HepG2 (cell line): Measurements from ENCODE around the gene CLDN10. TPM values are rescaled to one million over a fixed set of nuclear protein-coding genes. Genes with fewer than 3 reads are reported as not detected.

Source experiments
- ATAC-seq: fragments of 200-7000 bp; cut with Tn5 transposase; 3 replicates; pipeline ENCODE4 v1.9.1; 2020; ENCODE audit warnings: mild to moderate bottlenecking, moderate library complexity
- BruUV-seq: library from RNA; stranded (reverse); fragments of 400-500 nt; replicated peaks from 2 replicates; lab custom pipeline; 2021; lab: Mats Ljungman, UMichigan
- CTCF ChIA-PET: fragments of 300-600 bp; formaldehyde crosslinking; extraction: SDS; loops from one replicate; lab custom pipeline; 2021; ENCODE audit warnings: low total read pairs, inconsistent platforms, low intra/inter-chr PET ratio; lab: Yijun Ruan, JAX
- POLR2A ChIA-PET: fragments of 350-600 bp; sonication (Branson Sonifier 250); formaldehyde crosslinking; loops from one replicate; lab custom pipeline; 2020; ENCODE audit warnings: antibody characterized with exemption, inconsistent platforms; lab: Yijun Ruan, JAX
- DNase-seq: peaks from one replicate; pipeline ENCODE4 v3.0.0-alpha.2; 2015; ENCODE audit warnings: low spot score
- FAIRE-seq: peaks from 3 replicates; lab custom pipeline; 2011; peaks lifted over from hg19 to GRCh38; lab: Jason Lieb, UNC
- H2AFZ ChIP-seq: one replicate; pipeline ENCODE4 v1.6.1; 2011; ENCODE audit warnings: low read length, inconsistent platforms
- H3K27ac ChIP-seq: fragments of 300-600 bp; 3 replicates; pipeline ENCODE4 v1.8.0; 2011; ENCODE audit warnings: mixed run types, mild to moderate bottlenecking, mixed read lengths, low read length, inconsistent platforms; ENCODE audit not compliant: insufficient read depth; ENCODE audit errors: extremely low read length
- H3K27me3 ChIP-seq, 2 experiments: fragments of 200-600 bp in 1 of 2; 2 replicates in 1 of 2; 3 replicates in 1 of 2; pipeline versions ENCODE4 v1.6.0 to v1.8.0; 2011; ENCODE audit warnings: low read length in 2 of 2, mild to moderate bottlenecking in 2 of 2, moderate library complexity in 2 of 2, inconsistent platforms in 1 of 2; ENCODE audit not compliant: insufficient read depth in 2 of 2, control insufficient read depth in 1 of 2
- H3K36me3 ChIP-seq, 2 experiments: fragments of 200-600 bp in 1 of 2; replicated peaks in 1 of 2; 2 replicates in 1 of 2; 3 replicates in 1 of 2; pipeline versions ENCODE4 v1.5.1 to v1.8.0; 2011; ENCODE audit warnings: low read length in 2 of 2, inconsistent platforms in 1 of 2; ENCODE audit not compliant: insufficient read depth in 2 of 2, control insufficient read depth in 1 of 2
- H3K4me1 ChIP-seq: 2 replicates; pipeline ENCODE4 v1.5.1; 2012; ENCODE audit warnings: low read length, inconsistent platforms; ENCODE audit not compliant: insufficient read depth
- H3K4me2 ChIP-seq: 2 replicates; pipeline ENCODE4 v1.6.0; 2011; ENCODE audit warnings: low read depth, low read length, inconsistent platforms
- H3K4me3 ChIP-seq, 3 experiments: fragments of 200-600 bp in 1 of 3; sonication (generic), shearing (Covaris generic) in 1 of 3; replicated peaks in 1 of 3; 2 replicates each; pipeline ENCODE4 v1.5.1; 2011 to 2016; ENCODE audit warnings: low read length in 3 of 3, inconsistent platforms in 2 of 3, low read depth in 2 of 3, mild to moderate bottlenecking in 2 of 3, control low read depth in 1 of 3, mixed read lengths in 1 of 3; ENCODE audit not compliant: insufficient read depth in 1 of 3
- H3K79me2 ChIP-seq: one replicate; pipeline ENCODE4 v1.6.1; 2011; ENCODE audit warnings: low read length, inconsistent platforms; ENCODE audit not compliant: insufficient read depth
- H3K9ac ChIP-seq: 2 replicates; pipeline ENCODE4 v1.6.0; 2011; ENCODE audit warnings: mild to moderate bottlenecking, low read depth, low read length, inconsistent platforms; ENCODE audit not compliant: insufficient read depth
- H3K9me3 ChIP-seq: 2 replicates; pipeline ENCODE4 v1.5.1; 2012; ENCODE audit warnings: mild to moderate bottlenecking, low read length
- H4K20me1 ChIP-seq: 2 replicates; pipeline ENCODE4 v1.6.0; 2011; ENCODE audit warnings: inconsistent platforms, mild to moderate bottlenecking, low read length, moderate library complexity; ENCODE audit not compliant: insufficient read depth
- MAFF ChIP-seq: IDR thresholded peaks from 2 replicates; pipeline ENCODE4 v1.6.1; 2011; ENCODE audit warnings: low read depth, low read length, improper control_type of control experiment
- NFYC ChIP-seq: IDR thresholded peaks from 2 replicates; pipeline ENCODE4 v1.6.1; 2016; ENCODE audit warnings: missing genetic modification reagents, missing compliant biosample characterization
- RBAK ChIP-seq: sonication (generic); formaldehyde crosslinking; IDR thresholded peaks from 2 replicates; pipeline ENCODE4 v1.5.1; 2020; ENCODE audit warnings: mild to moderate bottlenecking, missing genetic modification reagents
- SOX5 ChIP-seq: IDR thresholded peaks from 2 replicates; pipeline ENCODE4 v1.6.1; 2016; ENCODE audit warnings: borderline replicate concordance
- WGBS: methylation state at CpG from one replicate; pipeline ENCODE4 v1.1.6; 2017; ENCODE audit warnings: low lambda C conversion rate; 5-methylcytosine and 5-hydroxymethylcytosine counted together
- in situ Hi-C: cut with HindIII; loops from 2 replicates; pipeline ENCODE4 v1.10.0; 2017; ENCODE audit warnings: low pct_unique_long_range_greater_than_20kb; ENCODE audit not compliant: extremely low pct_ligation_motif_present
- intact Hi-C: fragments of 100-400 bp; cut with micrococcal nuclease; formaldehyde crosslinking; loops from one replicate; pipeline ENCODE4 v1.10.0; 2022; ENCODE audit not compliant: unreplicated experiment
- polyA plus RNA-seq, 8 experiments: library from polyadenylated mRNA; depleted of rRNA in 3 of 8; stranded (reverse) in 7 of 8; unstranded in 1 of 8; fragments of >200 nt; fragmentation: Illumina TruSeq in 4 of 8; extraction: Trizol in 4 of 8; gene quantifications; 2 replicates each; pipeline versions ENCODE4 v1.2.1 to v1.2.3, GENCODE V29; 2011 to 2016; ENCODE audit warnings: low read depth in 4 of 8, missing spikeins in 1 of 8, mixed read lengths in 1 of 8; ENCODE audit not compliant: insufficient read depth in 1 of 8
- total RNA-seq, 5 experiments: library from RNA; depleted of rRNA; stranded (reverse); fragments of >200 nt; fragmentation: Illumina TruSeq; extraction: Trizol; gene quantifications; 2 replicates each; pipeline ENCODE4 v1.2.3, GENCODE V29; 2016; ENCODE audit warnings: low read depth in 1 of 5
- TF ChIP-seq, protein P1 (sequence below): sonication (generic); formaldehyde crosslinking; IDR thresholded peaks from 2 replicates; pipeline ENCODE4 v1.5.0; 2020; ENCODE audit warnings: mild to moderate bottlenecking, missing genetic modification reagents
- TF ChIP-seq, protein P2 (sequence below): sonication (generic); formaldehyde crosslinking; IDR thresholded peaks from 2 replicates; pipeline ENCODE4 v1.8.0; 2022; ENCODE audit warnings: mild to moderate bottlenecking, missing genetic modification reagents, moderate library complexity

CLDN10 gene
- total and polyA plus RNA-seq, 2 of the 13 experiments (the other 11 are each of a cell fraction or from before 2014, with no cell fraction given): not detected

DNA sequence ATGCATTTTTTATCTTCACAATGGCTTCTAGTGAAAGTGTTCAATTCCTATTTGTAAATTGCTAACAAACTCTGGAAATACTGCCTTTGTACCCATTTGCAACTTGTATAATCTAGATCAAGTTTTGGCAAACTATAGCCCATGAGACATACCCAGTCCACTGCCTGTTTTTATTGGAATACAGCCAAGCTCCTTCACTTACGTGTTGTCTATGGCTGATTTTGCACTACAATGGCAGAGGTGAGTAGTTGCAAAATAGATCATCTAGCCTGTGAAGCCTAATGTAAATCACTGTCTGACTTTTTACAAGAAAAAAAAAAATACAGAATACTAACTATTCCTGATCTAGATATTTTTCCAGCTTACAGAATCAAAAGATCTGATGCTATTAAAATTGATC is 54.8 kb downstream of the CLDN10 start:
- H3K4me1 ChIP-seq: peaks cover 14% of the 10 kb centered on the region

More for the DNA sequence above, 54.8 kb downstream of the CLDN10 start:
- no peak overlapping the region for H3K27ac ChIP-seq
- ChIA-PET CTCF (no interaction called here), POLR2A (no interaction called here)
- no peak overlapping the region for H3K4me2 ChIP-seq
- FAIRE-seq (no peak), DNase-seq (no peak), ATAC-seq (no peak)
- intact Hi-C loops (no loop called here), in situ Hi-C loops (no loop called here)
- peaks cover 3 to 31% of the 10 kb centered on the region in 2 experiments for H3K36me3 ChIP-seq
- H4K20me1 ChIP-seq: no peaks in the 10 kb centered on the region
- no peaks in the 10 kb centered on the region for H3K27me3 ChIP-seq
- no peaks in the 10 kb centered on the region for H3K9me3 ChIP-seq
- WGBS: 88% methylated on average over 1 of the region's 1 CpG
- no peak overlapping the region for H2AFZ ChIP-seq
- no peaks in the 10 kb centered on the region for H3K79me2 ChIP-seq
- H3K9ac ChIP-seq: no peak overlapping the region
- no TSS peak for BruUV-seq
- TF ChIP-seq RBAK (no peak), NFYC (CRISPR knock-in tag) (no peak), SOX5 (CRISPR knock-in tag) (no peak), MAFF (no peak)
- TF ChIP-seq, protein P1, sequence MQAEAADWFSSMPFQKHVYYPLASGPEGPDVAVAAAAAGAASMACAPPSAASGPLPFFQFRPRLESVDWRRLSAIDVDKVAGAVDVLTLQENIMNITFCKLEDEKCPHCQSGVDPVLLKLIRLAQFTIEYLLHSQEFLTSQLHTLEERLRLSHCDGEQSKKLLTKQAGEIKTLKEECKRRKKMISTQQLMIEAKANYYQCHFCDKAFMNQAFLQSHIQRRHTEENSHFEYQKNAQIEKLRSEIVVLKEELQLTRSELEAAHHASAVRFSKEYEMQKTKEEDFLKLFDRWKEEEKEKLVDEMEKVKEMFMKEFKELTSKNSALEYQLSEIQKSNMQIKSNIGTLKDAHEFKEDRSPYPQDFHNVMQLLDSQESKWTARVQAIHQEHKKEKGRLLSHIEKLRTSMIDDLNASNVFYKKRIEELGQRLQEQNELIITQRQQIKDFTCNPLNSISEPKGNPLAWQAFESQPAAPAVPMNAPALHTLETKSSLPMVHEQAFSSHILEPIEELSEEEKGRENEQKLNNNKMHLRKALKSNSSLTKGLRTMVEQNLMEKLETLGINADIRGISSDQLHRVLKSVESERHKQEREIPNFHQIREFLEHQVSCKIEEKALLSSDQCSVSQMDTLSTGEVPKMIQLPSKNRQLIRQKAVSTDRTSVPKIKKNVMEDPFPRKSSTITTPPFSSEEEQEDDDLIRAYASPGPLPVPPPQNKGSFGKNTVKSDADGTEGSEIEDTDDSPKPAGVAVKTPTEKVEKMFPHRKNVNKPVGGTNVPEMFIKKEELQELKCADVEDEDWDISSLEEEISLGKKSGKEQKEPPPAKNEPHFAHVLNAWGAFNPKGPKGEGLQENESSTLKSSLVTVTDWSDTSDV (CRISPR knock-in tag): no peak
- TF ChIP-seq, protein P2, sequence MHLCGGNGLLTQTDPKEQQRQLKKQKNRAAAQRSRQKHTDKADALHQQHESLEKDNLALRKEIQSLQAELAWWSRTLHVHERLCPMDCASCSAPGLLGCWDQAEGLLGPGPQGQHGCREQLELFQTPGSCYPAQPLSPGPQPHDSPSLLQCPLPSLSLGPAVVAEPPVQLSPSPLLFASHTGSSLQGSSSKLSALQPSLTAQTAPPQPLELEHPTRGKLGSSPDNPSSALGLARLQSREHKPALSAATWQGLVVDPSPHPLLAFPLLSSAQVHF (CRISPR knock-in tag): no peak
- H3K4me3 ChIP-seq: no peak overlapping the region
